Endothelial cell of umbilical vein (primary cell): ENCODE results near the gene HSPA1A. TPM values are rescaled to one million over a fixed set of nuclear protein-coding genes. Genes with fewer than 3 reads are reported as not detected.

ENCODE experiments used
- BruUV-seq: library from RNA; stranded (reverse); fragments of 400-500 nt; replicated peaks from 2 replicates; lab custom pipeline; 2021; lab: Mats Ljungman, UMichigan
- CTCF ChIA-PET: fragments of 300-600, 350-600 bp; sonication (Branson Sonifier 250); formaldehyde crosslinking; loops from one replicate; lab custom pipeline; 2021; ENCODE audit warnings: antibody characterized with exemption, inconsistent platforms; lab: Charles Lee
- POLR2A ChIA-PET: fragments of 300-600, 350-600 bp; sonication (Branson Sonifier 250); formaldehyde crosslinking; loops from one replicate; lab custom pipeline; 2021; ENCODE audit warnings: antibody characterized with exemption, inconsistent platforms; lab: Charles Lee
- DNase-seq: peaks from one replicate; pipeline ENCODE4 v3.0.0-alpha.2; 2011; ENCODE audit warnings: low read depth, low spot score
- FAIRE-seq: peaks from 2 replicates; lab custom pipeline; 2011; peaks lifted over from hg19 to GRCh38; lab: Jason Lieb, UNC
- H2AFZ ChIP-seq: 2 replicates; pipeline ENCODE4 v1.6.0; 2012; ENCODE audit warnings: low read depth, low read length, control low read depth, inconsistent platforms
- H3K27ac ChIP-seq: 2 replicates; pipeline ENCODE4 v1.5.1; 2011; ENCODE audit warnings: low read depth, mild to moderate bottlenecking, control low read depth, low read length, moderate library complexity; ENCODE audit not compliant: insufficient read depth
- H3K27me3 ChIP-seq, 2 experiments: 2 replicates each; pipeline versions ENCODE4 v1.6.0 to v1.6.1; 2011; ENCODE audit warnings: low read length in 2 of 2, mixed read lengths in 1 of 2; ENCODE audit not compliant: control insufficient read depth in 2 of 2, insufficient read depth in 2 of 2
- H3K36me3 ChIP-seq, 2 experiments: 2 replicates in 1 of 2; 3 replicates in 1 of 2; pipeline ENCODE4 v1.5.1; 2011; ENCODE audit warnings: low read length in 2 of 2, mild to moderate bottlenecking in 1 of 2, moderate library complexity in 1 of 2; ENCODE audit not compliant: control insufficient read depth in 2 of 2, insufficient read depth in 2 of 2; ENCODE audit errors: extremely low read depth in 1 of 2
- H3K4me1 ChIP-seq: 3 replicates; pipeline ENCODE4 v1.5.1; 2011; ENCODE audit warnings: mild to moderate bottlenecking, low read length; ENCODE audit not compliant: control insufficient read depth, insufficient read depth; ENCODE audit errors: extremely low read depth
- H3K4me2 ChIP-seq: 2 replicates; pipeline ENCODE4 v1.6.1; 2011; ENCODE audit warnings: low read length, control low read depth, mixed read lengths; ENCODE audit not compliant: insufficient read depth
- H3K4me3 ChIP-seq, 3 experiments: fragments of 200-600 bp in 1 of 3; sonication (generic), shearing (Covaris generic) in 1 of 3; replicated peaks in 1 of 3; 2 replicates each; pipeline ENCODE4 v1.5.1; 2011 to 2016; ENCODE audit warnings: control low read depth in 3 of 3, low read length in 3 of 3, mild to moderate bottlenecking in 2 of 3, inconsistent platforms in 1 of 3, low read depth in 1 of 3, moderate library complexity in 1 of 3; ENCODE audit not compliant: insufficient read depth in 1 of 3
- H3K79me2 ChIP-seq: 2 replicates; pipeline ENCODE4 v1.6.0; 2012; ENCODE audit warnings: low read length, inconsistent platforms; ENCODE audit not compliant: control insufficient read depth, insufficient read depth
- H3K9ac ChIP-seq: replicated peaks from 2 replicates; pipeline ENCODE3; 2011; ENCODE audit warnings: low read length, control low read depth; ENCODE audit not compliant: insufficient read depth; ENCODE audit errors: extremely low read depth
- H3K9me1 ChIP-seq: replicated peaks from 3 replicates; pipeline ENCODE4 v1.6.0; 2011; ENCODE audit warnings: mild to moderate bottlenecking, low read length; ENCODE audit not compliant: control insufficient read depth, insufficient read depth; ENCODE audit errors: extremely low read depth
- H3K9me3 ChIP-seq: replicated peaks from 2 replicates; pipeline ENCODE4 v1.5.1; 2012; ENCODE audit warnings: low read length, inconsistent platforms; ENCODE audit not compliant: control insufficient read depth, insufficient read depth
- H4K20me1 ChIP-seq: replicated peaks from 2 replicates; pipeline ENCODE3; 2011; ENCODE audit warnings: mild to moderate bottlenecking, low read length; ENCODE audit not compliant: control insufficient read depth, insufficient read depth; ENCODE audit errors: extremely low read depth
- EZH2 ChIP-seq: IDR thresholded peaks from 2 replicates; pipeline ENCODE4 v1.6.1; 2012; ENCODE audit warnings: borderline replicate concordance, low read depth, mild to moderate bottlenecking, moderate library complexity, low read length, inconsistent platforms; ENCODE audit not compliant: severe bottlenecking
- FOS ChIP-seq: IDR thresholded peaks from 2 replicates; pipeline ENCODE4 v1.6.1; 2011; ENCODE audit warnings: mild to moderate bottlenecking, low read length, moderate library complexity, borderline replicate concordance; ENCODE audit not compliant: insufficient read depth
- GATA2 ChIP-seq: IDR thresholded peaks from 2 replicates; pipeline ENCODE4 v1.7.0; 2011; ENCODE audit warnings: low read depth, mild to moderate bottlenecking, moderate library complexity, mixed read lengths, low read length; ENCODE audit not compliant: insufficient read length, insufficient read depth
- JUN ChIP-seq: IDR thresholded peaks from 2 replicates; pipeline ENCODE4 v1.6.1; 2011; ENCODE audit warnings: borderline replicate concordance, low read depth; ENCODE audit not compliant: insufficient read length, insufficient read depth
- MAX ChIP-seq: IDR thresholded peaks from 2 replicates; pipeline ENCODE4 v1.6.1; 2011; ENCODE audit not compliant: insufficient read depth, insufficient read length
- MYC ChIP-seq: IDR thresholded peaks from one replicate; pipeline ENCODE4 v1.6.1; 2011; ENCODE audit warnings: mild to moderate bottlenecking, low read depth, low read length
- POLR2A ChIP-seq: IDR thresholded peaks from 2 replicates; pipeline ENCODE4 v1.6.1; 2012; ENCODE audit warnings: low read depth, mild to moderate bottlenecking, control low read depth, low read length
- POLR2AphosphoS5 ChIP-seq: IDR thresholded peaks from 2 replicates; pipeline ENCODE4 v1.6.1; 2012; ENCODE audit warnings: low read depth, mild to moderate bottlenecking, control low read depth, low read length, moderate library complexity; ENCODE audit not compliant: insufficient read depth
- dilution Hi-C: fragments of 300-500 bp; cut with MboI; formaldehyde crosslinking; loops from one replicate; pipeline ENCODE4 v1.15.0; 2019; ENCODE audit warnings: low sequenced_read_pairs; ENCODE audit not compliant: extremely low pct_ligation_motif_present
- intact Hi-C: fragments of 100-400 bp; cut with micrococcal nuclease; formaldehyde crosslinking; loops from one replicate; pipeline ENCODE4 v1.10.0; 2022
- polyA plus RNA-seq, 4 experiments: library from polyadenylated mRNA; depleted of rRNA in 3 of 4; stranded (reverse) in 3 of 4; unstranded in 1 of 4; fragments of >200 nt; gene quantifications; 2 replicates each; pipeline versions ENCODE4 v1.2.1 to v1.2.3, GENCODE V29; 2011 to 2012; ENCODE audit warnings: missing spikeins in 1 of 4
- total RNA-seq: library from RNA; stranded (reverse); gene quantifications from 2 replicates; pipeline ENCODE4 v1.2.3, GENCODE V29; 2021
- TF ChIP-seq, protein P1 (sequence below), 2 donors: IDR thresholded peaks; 1 replicate in 1 of 2; 2 replicates in 1 of 2; pipeline ENCODE4 v1.5.1; 2011; ENCODE audit warnings: low read length in 2 of 2, mild to moderate bottlenecking in 2 of 2, moderate library complexity in 2 of 2, control low read depth in 1 of 2, inconsistent platforms in 1 of 2, low read depth in 1 of 2; ENCODE audit not compliant: insufficient read depth in 1 of 2; ENCODE audit errors: extremely low read depth in 1 of 2

The HSPA1A gene
- total and polyA plus RNA-seq, 2 donors (not counting 3 experiments of a cell fraction or from before 2014, with no cell fraction given), result 56.0 to 58.3 TPM

DNA sequence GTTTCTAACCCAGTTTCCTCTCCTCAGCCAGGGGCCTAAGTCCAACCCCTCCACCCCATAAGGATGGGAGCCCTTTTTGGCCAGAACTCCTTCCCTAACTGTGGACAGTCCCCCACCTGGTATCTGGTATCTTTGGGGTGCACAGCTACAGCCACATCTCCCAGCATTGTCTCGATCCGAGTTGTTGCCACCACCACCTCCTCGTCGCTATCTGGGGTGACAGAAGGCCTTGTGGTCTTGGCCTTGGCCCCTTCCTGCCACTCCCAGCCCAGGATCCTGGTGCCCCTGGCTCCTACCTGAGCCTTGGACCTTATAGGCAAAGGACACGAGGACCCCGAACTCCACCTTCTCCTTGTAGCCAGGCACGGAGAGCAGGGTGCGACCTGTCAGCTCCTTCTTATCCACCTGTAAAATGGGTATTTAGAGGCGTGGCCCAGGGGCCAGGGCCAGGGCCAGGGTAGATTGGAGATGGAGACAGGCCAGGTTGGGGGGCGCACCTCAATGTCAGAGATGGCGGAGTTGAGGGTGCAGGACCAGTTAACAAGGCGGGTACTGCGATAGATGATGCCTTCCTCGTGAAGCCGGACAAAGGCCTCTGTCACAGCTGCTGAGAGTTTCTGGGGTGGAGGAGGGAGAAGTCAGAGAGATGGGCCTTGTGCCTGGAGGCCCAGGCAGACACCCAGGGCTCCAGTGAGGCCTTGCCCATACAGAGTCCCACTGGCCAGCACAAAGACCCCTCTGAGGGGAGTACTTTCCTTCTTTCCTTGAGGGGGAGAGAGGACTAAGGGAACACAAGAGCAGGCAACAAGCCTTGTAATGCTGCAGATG lies 31.0 kb upstream of the HSPA1A start:
- Histone ChIP-seq H3K27me3 (no peaks in the 10 kb centered on the region), H4K20me1 (no peaks in the 10 kb centered on the region), H3K9me1 (no peaks in the 10 kb centered on the region), H3K27ac (no peak overlapping the region), H3K4me1 (no peaks in the 10 kb centered on the region), H3K36me3 (peaks cover 8 to 42% of the 10 kb centered on the region in 2 experiments), H2AFZ (no peak overlapping the region), H3K4me3 (no peak overlapping the region), H3K79me2 (peaks cover under 1% of the 10 kb centered on the region), H3K9me3 (no peaks in the 10 kb centered on the region), H3K9ac (no peak overlapping the region), H3K4me2 (no peak overlapping the region)
- BruUV-seq, result no TSS peak
- TF ChIP-seq MAX (no peak), MYC (no peak), JUN (no peak), POLR2AphosphoS5 (no peak), POLR2A (no peak), FOS (no peak), GATA2 (no peak), EZH2 (no peak)
- TF ChIP-seq, protein P1, sequence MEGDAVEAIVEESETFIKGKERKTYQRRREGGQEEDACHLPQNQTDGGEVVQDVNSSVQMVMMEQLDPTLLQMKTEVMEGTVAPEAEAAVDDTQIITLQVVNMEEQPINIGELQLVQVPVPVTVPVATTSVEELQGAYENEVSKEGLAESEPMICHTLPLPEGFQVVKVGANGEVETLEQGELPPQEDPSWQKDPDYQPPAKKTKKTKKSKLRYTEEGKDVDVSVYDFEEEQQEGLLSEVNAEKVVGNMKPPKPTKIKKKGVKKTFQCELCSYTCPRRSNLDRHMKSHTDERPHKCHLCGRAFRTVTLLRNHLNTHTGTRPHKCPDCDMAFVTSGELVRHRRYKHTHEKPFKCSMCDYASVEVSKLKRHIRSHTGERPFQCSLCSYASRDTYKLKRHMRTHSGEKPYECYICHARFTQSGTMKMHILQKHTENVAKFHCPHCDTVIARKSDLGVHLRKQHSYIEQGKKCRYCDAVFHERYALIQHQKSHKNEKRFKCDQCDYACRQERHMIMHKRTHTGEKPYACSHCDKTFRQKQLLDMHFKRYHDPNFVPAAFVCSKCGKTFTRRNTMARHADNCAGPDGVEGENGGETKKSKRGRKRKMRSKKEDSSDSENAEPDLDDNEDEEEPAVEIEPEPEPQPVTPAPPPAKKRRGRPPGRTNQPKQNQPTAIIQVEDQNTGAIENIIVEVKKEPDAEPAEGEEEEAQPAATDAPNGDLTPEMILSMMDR (IDR thresholded peaks at IDR 0.05; ENCODE audit: extremely low read depth in 1 of 2, insufficient read depth in 1 of 2, low read depth in 1 of 2, low read length in 2 of 2), result no peak
- dilution Hi-C loops, result no loop called here
- ChIA-PET CTCF (interaction anchor here (1.3 to 1.8 kb wide), 2 partner anchors 14 to 55 kb away, joined by 3 to 7 read pairs; partner anchors contain the start of gene DDAH2), POLR2A (no interaction called here)
- intact Hi-C loops, result no loop called here
- no peak for DNase-seq
- no peak for FAIRE-seq
